Measurements from ENCODE around the gene ACOT13.

GRCh38 chr6:24673625-24674024, 6.7 kb downstream of the ACOT13 start:
- TF ChIP-seq CTCF (conservative IDR thresholded peaks at IDR 0.05): no peak
- no peak for TF ChIP-seq EZH2 (IDR thresholded peaks at IDR 0.05; ENCODE audit: low read depth)
